Measurements from ENCODE around the gene OSBPL8.
"Not testable (repeated sequence)": the region's sequence is repeated elsewhere in the genome, so short reads cannot be mapped to it uniquely, and the experiment has no call there.

The OSBPL8 gene

GRCh38 chr12:76329606-76330005, 230.0 kb downstream of the OSBPL8 start:
- Histone ChIP-seq H3K9me3 (ENCODE audit: insufficient read depth, low read length) (peaks cover 15% of the 10 kb centered on the region; the same call in 1 of the 2 replicates), H3K9ac (ENCODE audit: insufficient read length, low read depth) (no peak overlapping the region), H3K36me3 (ENCODE audit: insufficient read depth, insufficient read length, low read length) (no peaks in the 10 kb centered on the region), H3K4me1 (ENCODE audit: insufficient read depth, insufficient read length) (no peaks in the 10 kb centered on the region), H3K27me3 (ENCODE audit: insufficient read depth, insufficient read length) (no peaks in the 10 kb centered on the region), H3K4me3 (ENCODE audit: insufficient read length, low read depth) (no peak overlapping the region)
- TF ChIP-seq ZNF274 (IDR thresholded peaks at IDR 0.05; ENCODE audit: low read depth, low read length) (no peak), SUZ12 (IDR thresholded peaks at IDR 0.05; ENCODE audit: extremely low read depth, insufficient read depth, insufficient read length) (no peak), YY1 (IDR thresholded peaks at IDR 0.05; ENCODE audit: insufficient read depth, insufficient read length) (no peak)
- no peak for DNase-seq (ENCODE audit: low read depth, low spot score)

DNA sequence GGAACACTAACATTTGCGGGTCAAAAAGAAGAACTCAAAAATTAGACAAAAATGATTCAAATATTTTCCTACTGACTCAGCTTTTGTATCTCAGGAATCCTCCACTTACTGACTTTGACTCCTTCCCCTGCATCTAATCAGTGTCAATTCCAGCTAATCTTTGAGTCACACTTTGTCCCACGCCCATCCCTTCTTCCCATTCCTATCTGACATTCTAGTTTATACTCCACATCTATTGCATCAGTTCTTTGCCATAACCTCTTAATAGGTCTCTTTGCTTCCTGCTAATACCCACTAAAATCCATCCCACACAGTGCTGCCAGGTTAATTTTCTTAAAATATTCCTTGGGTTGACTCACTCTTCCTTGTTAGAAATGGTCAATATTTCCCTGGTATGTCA, 230.4 kb downstream of the OSBPL8 start:
- Histone ChIP-seq H3K27me3 (ENCODE audit: insufficient read depth, insufficient read length) (no peaks in the 10 kb centered on the region), H3K4me1 (ENCODE audit: insufficient read depth, insufficient read length) (no peaks in the 10 kb centered on the region), H3K36me3 (ENCODE audit: insufficient read depth, insufficient read length, low read length) (no peaks in the 10 kb centered on the region), H3K9ac (ENCODE audit: insufficient read length, low read depth) (no peak overlapping the region), H3K9me3 (ENCODE audit: insufficient read depth, low read length) (peaks cover 15% of the 10 kb centered on the region; the same call in 1 of the 2 replicates), H3K4me3 (ENCODE audit: insufficient read length, low read depth) (no peak overlapping the region)
- DNase-seq (ENCODE audit: low read depth, low spot score), result no peak
- TF ChIP-seq ZNF274 (IDR thresholded peaks at IDR 0.05; ENCODE audit: low read depth, low read length), result no peak
- TF ChIP-seq SUZ12 (IDR thresholded peaks at IDR 0.05; ENCODE audit: extremely low read depth, insufficient read depth, insufficient read length), result no peak
- no peak for TF ChIP-seq YY1 (IDR thresholded peaks at IDR 0.05; ENCODE audit: insufficient read depth, insufficient read length)

GRCh38 chr12:76319595-76320319, 239.8 kb downstream of the OSBPL8 start:
- not testable (repeated sequence) for H3K9ac ChIP-seq (ENCODE audit: insufficient read length, low read depth); H3K4me1 ChIP-seq (ENCODE audit: insufficient read depth, insufficient read length); H3K27me3 ChIP-seq (ENCODE audit: insufficient read depth, insufficient read length); H3K4me3 ChIP-seq (ENCODE audit: insufficient read length, low read depth); DNase-seq (ENCODE audit: low read depth, low spot score); H3K36me3 ChIP-seq (ENCODE audit: insufficient read depth, insufficient read length, low read length)
- H3K9me3 ChIP-seq (ENCODE audit: insufficient read depth, low read length), result peaks cover 12% of the 10 kb centered on the region; the same call in 1 of the 2 replicates

DNA sequence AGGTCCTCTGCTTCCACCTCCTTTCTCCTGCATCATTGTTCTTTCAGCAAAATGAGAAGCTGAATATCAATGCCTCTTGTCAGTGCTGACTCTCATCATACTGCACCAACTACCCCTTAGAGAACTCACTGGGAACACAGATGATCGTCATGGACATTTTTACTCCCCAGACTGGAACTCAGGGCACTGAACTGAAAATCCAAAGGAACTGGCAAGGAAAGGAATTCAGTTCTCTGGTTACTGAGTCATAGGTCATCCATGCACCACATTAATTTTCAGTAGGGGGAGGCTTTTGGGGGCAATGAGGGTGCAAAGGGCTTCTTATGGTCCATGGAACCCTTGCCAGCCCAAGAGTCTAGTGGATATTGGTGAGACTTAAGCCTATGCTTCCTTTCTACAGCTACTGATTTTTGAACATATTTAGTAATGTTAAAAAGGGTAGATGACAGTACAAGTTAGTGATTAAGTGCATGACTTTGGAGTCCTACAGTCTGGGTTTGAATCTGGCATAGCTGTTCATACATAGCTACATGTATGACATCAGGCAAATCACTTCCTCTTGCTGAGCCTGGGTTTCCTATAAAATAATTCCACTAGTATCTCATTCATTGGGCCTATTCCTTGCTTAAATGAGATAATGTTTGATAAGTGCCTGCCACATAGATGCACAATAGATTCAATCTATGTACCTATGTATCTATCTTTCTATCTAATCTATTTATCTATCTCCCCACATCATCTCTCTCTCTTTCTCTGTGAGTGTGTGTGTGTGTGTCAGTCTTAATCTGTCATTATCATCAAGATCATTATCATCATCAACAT, 240.6 kb downstream of the OSBPL8 start:
- Histone ChIP-seq H3K9me3 (ENCODE audit: insufficient read depth, low read length) (peaks cover 12% of the 10 kb centered on the region; the same call in 1 of the 2 replicates), H3K4me3 (ENCODE audit: insufficient read length, low read depth) (no peak overlapping the region), H3K9ac (ENCODE audit: insufficient read length, low read depth) (no peak overlapping the region), H3K36me3 (ENCODE audit: insufficient read depth, insufficient read length, low read length) (no peaks in the 10 kb centered on the region), H3K4me1 (ENCODE audit: insufficient read depth, insufficient read length) (no peaks in the 10 kb centered on the region), H3K27me3 (ENCODE audit: insufficient read depth, insufficient read length) (no peaks in the 10 kb centered on the region)
- no peak for TF ChIP-seq SUZ12 (IDR thresholded peaks at IDR 0.05; ENCODE audit: extremely low read depth, insufficient read depth, insufficient read length)
- TF ChIP-seq ZNF274 (IDR thresholded peaks at IDR 0.05; ENCODE audit: low read depth, low read length), result no peak
- no peak for TF ChIP-seq YY1 (IDR thresholded peaks at IDR 0.05; ENCODE audit: insufficient read depth, insufficient read length)
- DNase-seq (ENCODE audit: low read depth, low spot score), result no peak

- H3K9me3 ChIP-seq (ENCODE audit: insufficient read depth, low read length), result peaks cover 12% of the 10 kb centered on the region; the same call in 1 of the 2 replicates
- DNase-seq (ENCODE audit: low read depth, low spot score), result no peak
- TF ChIP-seq SUZ12 (IDR thresholded peaks at IDR 0.05; ENCODE audit: extremely low read depth, insufficient read depth, insufficient read length) (no peak), ZNF274 (IDR thresholded peaks at IDR 0.05; ENCODE audit: low read depth, low read length) (no peak), YY1 (IDR thresholded peaks at IDR 0.05; ENCODE audit: insufficient read depth, insufficient read length) (no peak)
- no peaks in the 10 kb centered on the region for H3K27me3 ChIP-seq (ENCODE audit: insufficient read depth, insufficient read length)
- H3K4me3 ChIP-seq (ENCODE audit: insufficient read length, low read depth), result no peak overlapping the region
- no peaks in the 10 kb centered on the region for H3K36me3 ChIP-seq (ENCODE audit: insufficient read depth, insufficient read length, low read length)
- H3K9ac ChIP-seq (ENCODE audit: insufficient read length, low read depth), result no peak overlapping the region
- no peaks in the 10 kb centered on the region for H3K4me1 ChIP-seq (ENCODE audit: insufficient read depth, insufficient read length)
Observed at GRCh38 chr12:76317976-76318375, 241.6 kb downstream of the OSBPL8 start.

DNA sequence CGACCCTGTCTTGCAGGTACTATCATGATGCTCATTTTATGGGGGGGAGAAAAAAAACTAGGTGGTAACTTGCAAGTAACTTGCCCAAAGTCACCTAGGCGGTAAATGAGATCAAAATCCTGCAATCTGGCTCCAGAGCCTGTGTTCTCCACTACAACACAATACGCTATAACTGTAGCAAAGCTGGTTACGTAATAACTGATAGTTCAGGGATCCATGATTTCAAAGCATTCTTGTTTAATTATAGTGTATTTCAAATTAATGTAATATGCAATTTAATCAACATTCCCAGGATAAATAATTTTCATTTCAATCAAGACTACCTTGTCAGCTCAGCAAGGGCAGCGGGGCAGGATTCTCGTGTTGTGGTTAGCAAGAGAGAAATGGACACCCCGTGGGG, 243.1 kb downstream of the OSBPL8 start:
- DNase-seq (ENCODE audit: low read depth, low spot score), result no peak
- Histone ChIP-seq H3K9ac (ENCODE audit: insufficient read length, low read depth) (no peak overlapping the region), H3K9me3 (ENCODE audit: insufficient read depth, low read length) (peaks cover 12% of the 10 kb centered on the region; the same call in 1 of the 2 replicates), H3K4me3 (ENCODE audit: insufficient read length, low read depth) (no peak overlapping the region), H3K36me3 (ENCODE audit: insufficient read depth, insufficient read length, low read length) (no peaks in the 10 kb centered on the region), H3K27me3 (ENCODE audit: insufficient read depth, insufficient read length) (no peaks in the 10 kb centered on the region), H3K4me1 (ENCODE audit: insufficient read depth, insufficient read length) (no peaks in the 10 kb centered on the region)
- no peak for TF ChIP-seq SUZ12 (IDR thresholded peaks at IDR 0.05; ENCODE audit: extremely low read depth, insufficient read depth, insufficient read length)
- no peak for TF ChIP-seq ZNF274 (IDR thresholded peaks at IDR 0.05; ENCODE audit: low read depth, low read length)
- no peak for TF ChIP-seq YY1 (IDR thresholded peaks at IDR 0.05; ENCODE audit: insufficient read depth, insufficient read length)

- Histone ChIP-seq H3K4me1 (ENCODE audit: insufficient read depth, insufficient read length) (no peaks in the 10 kb centered on the region), H3K9ac (ENCODE audit: insufficient read length, low read depth) (no peak overlapping the region), H3K27me3 (ENCODE audit: insufficient read depth, insufficient read length) (no peaks in the 10 kb centered on the region), H3K36me3 (ENCODE audit: insufficient read depth, insufficient read length, low read length) (no peaks in the 10 kb centered on the region), H3K4me3 (ENCODE audit: insufficient read length, low read depth) (no peak overlapping the region), H3K9me3 (ENCODE audit: insufficient read depth, low read length) (peaks cover 4% of the 10 kb centered on the region; the same call in 1 of the 2 replicates)
- no peak for DNase-seq (ENCODE audit: low read depth, low spot score)
- no peak for TF ChIP-seq SUZ12 (IDR thresholded peaks at IDR 0.05; ENCODE audit: extremely low read depth, insufficient read depth, insufficient read length)
Observed at GRCh38 chr12:76313299-76313698, 246.3 kb downstream of the OSBPL8 start.
